WERI-Rb-1 (cell line): ENCODE data around the gene WWP2.

Experiments used
- DNase-seq: peaks from one replicate; pipeline ENCODE4 v3.0.0-alpha.2; 2020
- H3K27ac ChIP-seq: fragments of 250-450 bp; sonication (Bioruptor Pico); 2 replicates; pipeline ENCODE4 v1.5.1; 2020; ENCODE audit warnings: mild to moderate bottlenecking, moderate library complexity
- H3K27me3 ChIP-seq: fragments of 250-450 bp; sonication (Bioruptor Pico); 2 replicates; pipeline ENCODE4 v1.5.1; 2021; ENCODE audit warnings: mild to moderate bottlenecking, low read depth, moderate library complexity; ENCODE audit not compliant: insufficient read depth, severe bottlenecking
- H3K36me3 ChIP-seq: fragments of 250-450 bp; sonication (Bioruptor Pico); 2 replicates; pipeline ENCODE4 v1.5.1; 2020; ENCODE audit warnings: mild to moderate bottlenecking, moderate library complexity
- H3K4me3 ChIP-seq: 2 replicates; pipeline ENCODE4 v1.5.1; 2011; ENCODE audit warnings: low read depth, mild to moderate bottlenecking, control low read depth, low read length
- H3K9me3 ChIP-seq: fragments of 250-450 bp; sonication (Bioruptor Pico); 2 replicates; pipeline ENCODE4 v1.5.1; 2021; ENCODE audit warnings: mild to moderate bottlenecking, moderate library complexity; ENCODE audit not compliant: severe bottlenecking
- TF ChIP-seq, protein P1 (sequence below): IDR thresholded peaks from 2 replicates; pipeline ENCODE4 v1.5.1; 2011; ENCODE audit warnings: low read depth, mild to moderate bottlenecking, control low read depth, inconsistent platforms, low read length

The WWP2 gene

DNA sequence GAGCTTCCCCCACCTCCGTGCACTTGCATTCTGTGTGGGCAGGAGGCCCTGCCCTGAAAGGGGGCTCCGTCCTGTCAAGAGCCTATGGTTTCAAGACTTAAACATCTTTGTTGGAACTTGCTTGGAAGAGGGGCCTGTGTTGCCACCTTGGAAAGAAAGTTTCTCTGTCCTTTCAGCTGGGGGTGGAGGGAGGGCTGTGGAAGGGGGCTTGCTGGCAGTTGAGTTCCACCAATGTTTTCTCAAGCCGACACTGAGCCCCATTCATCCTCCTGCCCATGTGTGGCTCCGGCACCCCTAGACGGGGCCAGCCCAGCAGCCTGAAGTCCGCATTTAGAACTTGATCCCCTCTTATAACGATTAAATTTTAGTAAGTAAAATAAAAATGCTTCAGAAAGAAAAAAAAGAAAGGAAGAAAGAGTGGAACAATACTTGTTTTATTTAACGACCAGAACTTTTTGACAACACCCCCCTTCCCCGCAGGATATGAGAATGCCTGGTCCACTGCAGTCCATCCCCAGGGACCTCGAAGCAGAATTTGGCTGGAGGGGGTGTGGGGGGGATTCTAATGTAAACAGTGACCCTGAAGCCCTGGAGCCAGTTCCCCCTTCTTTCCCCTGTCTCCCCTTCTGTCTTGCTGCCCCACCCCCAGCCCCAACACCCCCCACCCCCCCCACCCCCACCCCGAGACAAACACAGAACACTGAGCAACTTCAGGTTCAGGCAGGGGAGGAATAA is 162.1 kb downstream of the WWP2 start:
- H3K27ac ChIP-seq: no peak overlapping the region
- TF ChIP-seq, protein P1, sequence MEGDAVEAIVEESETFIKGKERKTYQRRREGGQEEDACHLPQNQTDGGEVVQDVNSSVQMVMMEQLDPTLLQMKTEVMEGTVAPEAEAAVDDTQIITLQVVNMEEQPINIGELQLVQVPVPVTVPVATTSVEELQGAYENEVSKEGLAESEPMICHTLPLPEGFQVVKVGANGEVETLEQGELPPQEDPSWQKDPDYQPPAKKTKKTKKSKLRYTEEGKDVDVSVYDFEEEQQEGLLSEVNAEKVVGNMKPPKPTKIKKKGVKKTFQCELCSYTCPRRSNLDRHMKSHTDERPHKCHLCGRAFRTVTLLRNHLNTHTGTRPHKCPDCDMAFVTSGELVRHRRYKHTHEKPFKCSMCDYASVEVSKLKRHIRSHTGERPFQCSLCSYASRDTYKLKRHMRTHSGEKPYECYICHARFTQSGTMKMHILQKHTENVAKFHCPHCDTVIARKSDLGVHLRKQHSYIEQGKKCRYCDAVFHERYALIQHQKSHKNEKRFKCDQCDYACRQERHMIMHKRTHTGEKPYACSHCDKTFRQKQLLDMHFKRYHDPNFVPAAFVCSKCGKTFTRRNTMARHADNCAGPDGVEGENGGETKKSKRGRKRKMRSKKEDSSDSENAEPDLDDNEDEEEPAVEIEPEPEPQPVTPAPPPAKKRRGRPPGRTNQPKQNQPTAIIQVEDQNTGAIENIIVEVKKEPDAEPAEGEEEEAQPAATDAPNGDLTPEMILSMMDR: no peak
- DNase-seq: no peak

GRCh38 chr16:69924777-69925191 is 162.7 kb downstream of the WWP2 start:
- H3K27ac ChIP-seq: no peak overlapping the region
- TF ChIP-seq, protein P1: no peak
- H3K9me3 ChIP-seq: no peaks in the 10 kb centered on the region
- H3K36me3 ChIP-seq: no peaks in the 10 kb centered on the region
- no peaks in the 10 kb centered on the region for H3K27me3 ChIP-seq
- no peak for DNase-seq
- H3K4me3 ChIP-seq: no peak overlapping the region

More for the DNA sequence above, 162.1 kb downstream of the WWP2 start:
- no peak overlapping the region for H3K4me3 ChIP-seq
- no peaks in the 10 kb centered on the region for H3K9me3 ChIP-seq
- H3K36me3 ChIP-seq: no peaks in the 10 kb centered on the region
- no peaks in the 10 kb centered on the region for H3K27me3 ChIP-seq

DNA sequence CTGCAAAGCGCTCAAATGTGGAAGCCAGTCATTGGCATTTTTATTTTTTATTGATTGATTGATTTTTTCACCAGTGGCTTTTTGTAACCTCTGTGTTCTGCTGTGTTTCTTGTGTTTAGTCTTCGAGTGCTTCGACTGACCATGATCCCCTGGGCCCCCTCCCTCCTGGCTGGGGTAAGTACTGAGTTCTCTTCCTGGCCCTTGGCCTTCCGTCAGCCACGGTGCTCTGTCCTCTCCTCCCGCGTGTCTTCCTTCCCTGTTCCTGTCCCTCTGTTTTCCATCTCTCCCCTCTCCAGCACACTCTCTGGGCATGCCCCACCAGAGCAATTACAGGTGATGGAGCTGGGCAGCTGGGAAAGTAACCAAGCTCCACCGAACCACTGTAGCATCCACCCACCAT is 163.2 kb downstream of the WWP2 start:
- H3K9me3 ChIP-seq: no peaks in the 10 kb centered on the region
- no peak overlapping the region for H3K27ac ChIP-seq
- no peaks in the 10 kb centered on the region for H3K27me3 ChIP-seq
- no peak for DNase-seq
- TF ChIP-seq, protein P1: no peak
- H3K4me3 ChIP-seq: no peak overlapping the region
- no peaks in the 10 kb centered on the region for H3K36me3 ChIP-seq

DNA sequence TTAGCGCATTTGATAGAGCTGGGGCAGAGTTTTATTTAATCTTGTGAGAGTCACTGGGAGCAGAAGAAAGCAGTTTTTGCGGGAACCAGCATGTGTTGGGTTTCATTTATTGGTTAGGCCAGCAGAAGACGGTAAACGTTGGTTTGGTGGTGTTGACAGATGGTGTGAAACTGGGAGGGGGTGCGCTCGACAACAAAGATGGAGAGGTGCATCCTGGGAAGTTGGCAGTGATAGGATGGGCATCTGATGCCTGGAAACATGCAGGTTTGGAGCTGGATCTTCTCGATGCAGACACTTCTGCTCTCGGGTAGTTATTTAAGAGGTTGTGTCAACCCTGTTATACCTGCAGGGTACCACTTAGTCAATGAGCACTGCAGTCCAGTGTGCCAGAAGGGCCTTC is 164.1 kb downstream of the WWP2 start:
- Histone ChIP-seq H3K27ac (no peak overlapping the region), H3K9me3 (no peaks in the 10 kb centered on the region), H3K4me3 (no peak overlapping the region), H3K36me3 (no peaks in the 10 kb centered on the region; the same call in 1 of the 2 replicates), H3K27me3 (no peaks in the 10 kb centered on the region)
- TF ChIP-seq, protein P1: no peak
- DNase-seq: no peak

DNA sequence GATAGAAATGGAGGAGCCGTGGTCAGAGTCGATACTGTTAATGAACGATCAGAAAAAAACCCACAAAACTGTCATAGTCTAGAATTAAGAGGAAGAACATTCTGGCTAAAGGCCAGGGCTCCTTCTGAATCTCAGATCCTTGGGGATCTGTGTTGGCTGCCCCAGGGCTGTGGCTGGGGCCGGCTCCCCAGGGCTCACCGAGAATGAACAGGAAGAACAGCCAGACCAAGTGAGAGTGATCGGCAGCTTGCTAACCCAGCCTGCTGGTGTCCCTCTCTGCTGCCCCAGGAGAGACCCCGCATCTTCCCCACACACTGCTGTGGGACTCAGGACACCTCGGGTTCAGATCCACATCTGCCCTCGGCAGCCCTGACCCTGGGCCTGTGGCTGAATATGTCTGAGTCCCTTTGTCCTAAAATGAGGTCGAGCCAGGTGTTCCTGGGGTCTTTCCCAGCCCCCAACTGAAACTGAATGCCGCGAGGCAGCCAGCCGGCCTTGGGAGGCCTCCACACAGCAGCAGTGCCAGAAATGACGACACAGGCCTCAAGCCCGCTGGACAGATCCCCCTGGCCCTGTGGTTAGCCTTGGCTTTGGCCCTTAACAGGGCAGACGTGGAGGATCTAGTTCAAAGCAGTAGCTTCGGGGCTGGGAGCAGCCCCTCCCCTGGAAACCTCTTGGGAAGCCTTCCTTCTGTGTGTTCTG is 165.1 kb downstream of the WWP2 start:
- Histone ChIP-seq H3K9me3 (no peaks in the 10 kb centered on the region), H3K36me3 (no peaks in the 10 kb centered on the region; the same call in 1 of the 2 replicates), H3K4me3 (no peak overlapping the region), H3K27ac (no peak overlapping the region), H3K27me3 (no peaks in the 10 kb centered on the region)
- DNase-seq: no peak
- TF ChIP-seq, protein P1: no peak
